Astrocyte of the cerebellum (primary cell): ENCODE measurements around the gene CRLF2.
"Not testable (repeated sequence)": the region's sequence is repeated elsewhere in the genome, so short reads cannot be mapped to it uniquely, and the experiment has no call there.

Source experiments
- DNase-seq: peaks from one replicate; pipeline ENCODE4 v3.0.0-alpha.2; 2011; ENCODE audit warnings: low read depth
- H3K4me3 ChIP-seq: 2 replicates; pipeline ENCODE4 v1.5.1; 2011; ENCODE audit warnings: mild to moderate bottlenecking, low read depth, low read length, moderate library complexity
- CTCF ChIP-seq: IDR thresholded peaks from 2 replicates; pipeline ENCODE4 v1.5.1; 2012; ENCODE audit warnings: low read length, low read depth, moderate library complexity, mild to moderate bottlenecking; ENCODE audit errors: missing control alignments
- in situ Hi-C: cut with HindIII; loops from 2 replicates; pipeline ENCODE4 v1.10.0; 2017; ENCODE audit warnings: low sequenced_read_pairs

CRLF2 gene

GRCh38 chrX:1212532-1212931 is at the start of gene CRLF2:
Gene CRLF2 (minus strand): TSS chrX:1212649. CDS start chrX:1212634, 15 bp downstream.
- no peak within 1 kb of the TSS for H3K4me3 ChIP-seq
- in situ Hi-C loops, result loop anchor here (10.0 kb wide), 1 partner anchor 58 kb away; no protein-coding TSS in a partner anchor
- TF ChIP-seq CTCF, result no peak
- no peak for DNase-seq

GRCh38 chrX:1261771-1262170 is 49.3 kb upstream of the CRLF2 start:
- DNase-seq, H3K4me3 ChIP-seq, in situ Hi-C loops: not testable (repeated sequence)

GRCh38 chrX:1261285-1261684 is 48.8 kb upstream of the CRLF2 start:
- in situ Hi-C loops, result no loop called here
- H3K4me3 ChIP-seq, result no peak overlapping the region
- no peak for DNase-seq
- no peak for TF ChIP-seq CTCF

- TF ChIP-seq CTCF, result no peak
- no peak overlapping the region for H3K4me3 ChIP-seq
- in situ Hi-C loops, result no loop called here
- no peak for DNase-seq
Measured at GRCh38 chrX:1252861-1253260, 40.4 kb upstream of the CRLF2 start.

GRCh38 chrX:1249101-1249887 is 36.8 kb upstream of the CRLF2 start:
- TF ChIP-seq CTCF, result no peak
- DNase-seq, result no peak
- no peak overlapping the region for H3K4me3 ChIP-seq
- in situ Hi-C loops, result no loop called here

- no peak overlapping the region for H3K4me3 ChIP-seq
- in situ Hi-C loops, result no loop called here
- no peak for TF ChIP-seq CTCF
- DNase-seq, result no peak
Measured at GRCh38 chrX:1248331-1249061, 36.0 kb upstream of the CRLF2 start.

- peak; percentile 48 for TF ChIP-seq CTCF
- DNase-seq, result no peak
- no peak overlapping the region for H3K4me3 ChIP-seq
- in situ Hi-C loops, result no loop called here
Measured at GRCh38 chrX:1246816-1247215, 34.4 kb upstream of the CRLF2 start.
